Gastroesophageal sphincter (tissue), 4 donors: Measurements from ENCODE around the gene DDX46. TPM values are rescaled to one million over a fixed set of nuclear protein-coding genes. Genes with fewer than 3 reads are reported as not detected.

Experiments used
- ATAC-seq: fragments of 150-250 bp; one replicate; pipeline ENCODE4 v1.9.1; 2016; ENCODE audit warnings: mild to moderate bottlenecking, moderate library complexity
- H3K27ac ChIP-seq, 4 donors: fragments of 200-600 bp; sonication (generic) in 3 of 4; 1 replicate in 3 of 4; 2 replicates in 1 of 4; pipeline ENCODE4 v1.5.1; 2016 to 2019
- H3K27me3 ChIP-seq: fragments of 200-600 bp; sonication (generic); one replicate; pipeline ENCODE4 v1.5.1; 2019
- H3K36me3 ChIP-seq, 2 donors: fragments of 200-600 bp; sonication (generic); one replicate each; pipeline ENCODE4 v1.5.1; 2019; ENCODE audit warnings: control low read depth in 1 of 2
- H3K4me1 ChIP-seq, 3 donors: fragments of 200-600 bp; sonication (generic); 1 replicate in 2 of 3; 2 replicates in 1 of 3; pipeline ENCODE4 v1.5.1; 2016 to 2019; ENCODE audit warnings: control low read depth in 2 of 3
- H3K4me3 ChIP-seq, 2 donors: fragments of 200-600 bp; sonication (generic); one replicate each; pipeline ENCODE4 v1.5.1; 2019; ENCODE audit warnings: mild to moderate bottlenecking in 1 of 2, moderate library complexity in 1 of 2
- H3K9me3 ChIP-seq, 3 donors: fragments of 200-600 bp; sonication (generic); one replicate each; pipeline ENCODE4 v1.5.1; 2017 to 2019; ENCODE audit warnings: control low read depth in 2 of 3
- CTCF ChIP-seq, 4 experiments: fragments of 200-600 bp in 2 of 4; fragments of 450-650 bp in 2 of 4; sonication (generic) in 1 of 4; IDR thresholded peaks; one replicate each; pipeline ENCODE4 v1.5.1; 2017 to 2019; ENCODE audit warnings: antibody characterized with exemption in 4 of 4, mild to moderate bottlenecking in 2 of 4, moderate library complexity in 2 of 4
- EP300 ChIP-seq: sonication (generic); formaldehyde crosslinking; IDR thresholded peaks from one replicate; pipeline ENCODE4 v1.6.1; 2017; ENCODE audit warnings: antibody characterized with exemption, mild to moderate bottlenecking
- POLR2A ChIP-seq, 2 donors: fragments of 450-650 bp; IDR thresholded peaks; one replicate each; pipeline ENCODE4 v1.6.1; 2017; ENCODE audit warnings: antibody characterized with exemption in 2 of 2, mild to moderate bottlenecking in 2 of 2, moderate library complexity in 1 of 2
- POLR2AphosphoS5 ChIP-seq: sonication (generic); formaldehyde crosslinking; IDR thresholded peaks from one replicate; pipeline ENCODE4 v1.6.1; 2017; ENCODE audit warnings: antibody characterized with exemption
- WGBS, 2 donors: methylation state at CpG; one replicate each; pipeline ENCODE4 v1.1.5; 2018; ENCODE audit warnings: low coverage in 1 of 2; 5-methylcytosine and 5-hydroxymethylcytosine counted together
- total RNA-seq, 4 donors: library from RNA; depleted of rRNA; stranded (reverse); fragments of >200 nt; gene quantifications; one replicate each; pipeline ENCODE4 v1.1.0, GENCODE V29; 2016

Gene DDX46
- total RNA-seq, 4 donors from 2014 or later, result 30.4 to 53.5 (median 40.2) TPM

- H3K27ac ChIP-seq, result no peak overlapping the region
- no peak overlapping the region for H3K4me3 ChIP-seq
- 70% methylated on average over 1 of the region's 1 CpG; no CpG with 5 or more reads in 1 of the 2 donors for WGBS, 2 donors
- no peaks in the 10 kb centered on the region for H3K27me3 ChIP-seq
- H3K9me3 ChIP-seq, result no peaks in the 10 kb centered on the region
- TF ChIP-seq POLR2A (IDR thresholded peaks at IDR 0.05) (no peak), EP300 (no peak), CTCF (IDR thresholded peaks at IDR 0.05) (no peak), POLR2AphosphoS5 (no peak)
- H3K36me3 ChIP-seq, result peaks cover 4 to 100% of the 10 kb centered on the region in 2 donors
- H3K4me1 ChIP-seq, result no peaks in the 10 kb centered on the region
- no peak for ATAC-seq
Observed at GRCh38 chr5:134787692-134788091, 29.1 kb downstream of the DDX46 start.

GRCh38 chr5:134791580-134791979 is 33.0 kb downstream of the DDX46 start:
- Histone ChIP-seq H3K27ac (no peak overlapping the region), H3K36me3 (peaks cover 4 to 100% of the 10 kb centered on the region in 2 donors), H3K27me3 (no peaks in the 10 kb centered on the region), H3K9me3 (no peaks in the 10 kb centered on the region), H3K4me3 (no peak overlapping the region), H3K4me1 (no peaks in the 10 kb centered on the region)
- WGBS, 2 donors, result 83 to 93% methylated on average over 2 of the region's 2 CpGs
- ATAC-seq, result no peak
- TF ChIP-seq EP300 (no peak), CTCF (IDR thresholded peaks at IDR 0.05) (no peak), POLR2AphosphoS5 (no peak), POLR2A (IDR thresholded peaks at IDR 0.05) (no peak)

GRCh38 chr5:134792286-134792685 is 33.7 kb downstream of the DDX46 start:
- H3K27me3 ChIP-seq, result no peaks in the 10 kb centered on the region
- no peak for TF ChIP-seq POLR2AphosphoS5
- no peak for TF ChIP-seq POLR2A (IDR thresholded peaks at IDR 0.05)
- no peak for TF ChIP-seq EP300
- TF ChIP-seq CTCF (IDR thresholded peaks at IDR 0.05), result no peak
- WGBS, 2 donors, result 87 to 100% methylated on average over 2 to 3 of the region's 3 CpGs
- H3K4me1 ChIP-seq, result no peaks in the 10 kb centered on the region
- no peak for ATAC-seq
- no peak overlapping the region for H3K4me3 ChIP-seq
- H3K9me3 ChIP-seq, result no peaks in the 10 kb centered on the region
- H3K36me3 ChIP-seq, result peaks cover 4 to 100% of the 10 kb centered on the region in 2 donors
- no peak overlapping the region for H3K27ac ChIP-seq

- no peaks in the 10 kb centered on the region for H3K9me3 ChIP-seq
- ATAC-seq, result no peak
- 90% methylated on average over 4 of the region's 4 CpGs; no CpG with 5 or more reads in 1 of the 2 donors for WGBS, 2 donors
- no peaks in the 10 kb centered on the region for H3K4me1 ChIP-seq
- H3K36me3 ChIP-seq, result peaks cover 4 to 100% of the 10 kb centered on the region in 2 donors
- TF ChIP-seq EP300, result no peak
- TF ChIP-seq POLR2AphosphoS5, result no peak
- no peak for TF ChIP-seq CTCF (IDR thresholded peaks at IDR 0.05)
- no peak for TF ChIP-seq POLR2A (IDR thresholded peaks at IDR 0.05)
- no peak overlapping the region for H3K4me3 ChIP-seq
- no peaks in the 10 kb centered on the region for H3K27me3 ChIP-seq
- no peak overlapping the region for H3K27ac ChIP-seq
Observed at GRCh38 chr5:134793111-134793510, 34.5 kb downstream of the DDX46 start.

- Histone ChIP-seq H3K9me3 (no peaks in the 10 kb centered on the region), H3K36me3 (peaks cover 4 to 100% of the 10 kb centered on the region in 2 donors), H3K27me3 (no peaks in the 10 kb centered on the region), H3K4me1 (no peaks in the 10 kb centered on the region), H3K27ac (no peak overlapping the region), H3K4me3 (no peak overlapping the region)
- TF ChIP-seq CTCF (IDR thresholded peaks at IDR 0.05) (no peak), POLR2AphosphoS5 (no peak), POLR2A (IDR thresholded peaks at IDR 0.05) (no peak), EP300 (no peak)
- no peak for ATAC-seq
- 100% methylated on average over 2 of the region's 2 CpGs; no CpG with 5 or more reads in 1 of the 2 donors for WGBS, 2 donors
Observed at GRCh38 chr5:134794082-134794481, 35.5 kb downstream of the DDX46 start.
